Spleen (tissue), 7 donors: ENCODE measurements around the gene MYLK.

Experiments
- CTCF ChIP-seq, 11 experiments: fragments of 200-600 bp in 7 of 11; fragments of 450-650 bp in 4 of 11; sonication (generic) in 4 of 11; IDR thresholded peaks in 8 of 11; conservative IDR thresholded peaks in 3 of 11; 1 replicate in 7 of 11; 2 replicates in 4 of 11; pipeline versions ENCODE4 v1.4.0 to v1.8.0; 2016 to 2021; ENCODE audit warnings: antibody characterized with exemption in 11 of 11, inconsistent platforms in 4 of 11, mild to moderate bottlenecking in 1 of 11
- POLR2A ChIP-seq, 3 donors: fragments of 450-650 bp; IDR thresholded peaks; one replicate each; pipeline ENCODE4 v1.5.1; 2017; ENCODE audit warnings: antibody characterized with exemption in 3 of 3, mild to moderate bottlenecking in 1 of 3
- POLR2AphosphoS5 ChIP-seq, 3 donors: sonication (generic); formaldehyde crosslinking; IDR thresholded peaks; one replicate each; pipeline ENCODE4 v1.5.1; 2017; ENCODE audit warnings: antibody characterized with exemption in 3 of 3
- donor health status: DM: no; HTN: no; CAD: no; lungs with moderate emphysema.
- donor health status: DM: no; HTN: no; CAD: no.
- donor health status: DM: no; HTN: no; CAD: no.

- TF ChIP-seq CTCF (IDR thresholded peaks at IDR 0.05 in 8 of 11, conservative IDR thresholded peaks at IDR 0.05 in 3 of 11) (no peak), POLR2AphosphoS5 (IDR thresholded peaks at IDR 0.05) (no peak), POLR2A (IDR thresholded peaks at IDR 0.05) (no peak)
These were observed 199.5 kb downstream of the MYLK start for GRCh38 chr3:123684636-123685035.
